GM19238 (cell line): ENCODE data around the gene VAV3.

ENCODE experiments used
- DNase-seq: peaks from one replicate; pipeline ENCODE4 v3.0.0; 2011; ENCODE audit warnings: low spot score; ENCODE audit not compliant: insufficient read length

VAV3 gene

GRCh38 chr1:107840725-107841124 is 124.3 kb downstream of the VAV3 start:
- no peak for DNase-seq

GRCh38 chr1:107838056-107838455 is 126.9 kb downstream of the VAV3 start:
- DNase-seq: no peak

- no peak for DNase-seq
These were observed 129.8 kb downstream of the VAV3 start for GRCh38 chr1:107835151-107835670.

GRCh38 chr1:107833061-107833460 is 131.9 kb downstream of the VAV3 start:
- DNase-seq: no peak

GRCh38 chr1:107831921-107832320 is 133.1 kb downstream of the VAV3 start:
- DNase-seq: no peak

GRCh38 chr1:107830526-107830925 is 134.5 kb downstream of the VAV3 start:
- DNase-seq: no peak

GRCh38 chr1:107830075-107830474 is 134.9 kb downstream of the VAV3 start:
- no peak for DNase-seq

- DNase-seq: no peak
These were observed 135.8 kb downstream of the VAV3 start for GRCh38 chr1:107829036-107829770.

GRCh38 chr1:107824946-107825345 is 140.0 kb downstream of the VAV3 start:
- DNase-seq: no peak

- DNase-seq: no peak
These were observed 143.6 kb downstream of the VAV3 start for GRCh38 chr1:107821340-107821739.

- no peak for DNase-seq
These were observed 144.2 kb downstream of the VAV3 start for GRCh38 chr1:107820801-107821200.

GRCh38 chr1:107817935-107818334 is 147.0 kb downstream of the VAV3 start:
- no peak for DNase-seq

- no peak for DNase-seq
These were observed 147.8 kb downstream of the VAV3 start for GRCh38 chr1:107817206-107817605.

- no peak for DNase-seq
These were observed 154.6 kb downstream of the VAV3 start for GRCh38 chr1:107810291-107810951.

GRCh38 chr1:107807855-107808254 is 157.1 kb downstream of the VAV3 start:
- no peak for DNase-seq

GRCh38 chr1:107807405-107807804 is 157.6 kb downstream of the VAV3 start:
- DNase-seq: no peak

GRCh38 chr1:107806902-107807301 is 158.1 kb downstream of the VAV3 start:
- no peak for DNase-seq

- no peak for DNase-seq
These were observed 160.2 kb downstream of the VAV3 start for GRCh38 chr1:107804741-107805140.

- DNase-seq: no peak
These were observed 160.8 kb downstream of the VAV3 start for GRCh38 chr1:107804134-107804533.

GRCh38 chr1:107803579-107803978 is 161.4 kb downstream of the VAV3 start:
- DNase-seq: no peak

GRCh38 chr1:107802654-107803053 is 162.3 kb downstream of the VAV3 start:
- no peak for DNase-seq

- DNase-seq: no peak
These were observed 169.0 kb downstream of the VAV3 start for GRCh38 chr1:107795994-107796393.

GRCh38 chr1:107795441-107795840 is 169.5 kb downstream of the VAV3 start:
- no peak for DNase-seq
